Gastroesophageal sphincter (tissue), 4 donors: ENCODE results near the gene LY6G5C. TPM values are rescaled to one million over a fixed set of nuclear protein-coding genes. Genes with fewer than 3 reads are reported as not detected.
A peak's percentile ranks its signal among the peaks of the same experiment; 100 is the strongest.

Experiments used
- ATAC-seq: fragments of 150-250 bp; one replicate; pipeline ENCODE4 v1.9.1; 2016; ENCODE audit warnings: mild to moderate bottlenecking, moderate library complexity
- H3K27ac ChIP-seq, 4 donors: fragments of 200-600 bp; sonication (generic) in 3 of 4; 1 replicate in 3 of 4; 2 replicates in 1 of 4; pipeline ENCODE4 v1.5.1; 2016 to 2019
- H3K27me3 ChIP-seq: fragments of 200-600 bp; sonication (generic); one replicate; pipeline ENCODE4 v1.5.1; 2019
- H3K36me3 ChIP-seq, 2 donors: fragments of 200-600 bp; sonication (generic); one replicate each; pipeline ENCODE4 v1.5.1; 2019; ENCODE audit warnings: control low read depth in 1 of 2
- H3K4me1 ChIP-seq, 3 donors: fragments of 200-600 bp; sonication (generic); 1 replicate in 2 of 3; 2 replicates in 1 of 3; pipeline ENCODE4 v1.5.1; 2016 to 2019; ENCODE audit warnings: control low read depth in 2 of 3
- H3K4me3 ChIP-seq, 2 donors: fragments of 200-600 bp; sonication (generic); one replicate each; pipeline ENCODE4 v1.5.1; 2019; ENCODE audit warnings: mild to moderate bottlenecking in 1 of 2, moderate library complexity in 1 of 2
- H3K9me3 ChIP-seq, 3 donors: fragments of 200-600 bp; sonication (generic); one replicate each; pipeline ENCODE4 v1.5.1; 2017 to 2019; ENCODE audit warnings: control low read depth in 2 of 3
- CTCF ChIP-seq, 4 experiments: fragments of 200-600 bp in 2 of 4; fragments of 450-650 bp in 2 of 4; sonication (generic) in 1 of 4; IDR thresholded peaks; one replicate each; pipeline ENCODE4 v1.5.1; 2017 to 2019; ENCODE audit warnings: antibody characterized with exemption in 4 of 4, mild to moderate bottlenecking in 2 of 4, moderate library complexity in 2 of 4
- EP300 ChIP-seq: sonication (generic); formaldehyde crosslinking; IDR thresholded peaks from one replicate; pipeline ENCODE4 v1.6.1; 2017; ENCODE audit warnings: antibody characterized with exemption, mild to moderate bottlenecking
- POLR2A ChIP-seq, 2 donors: fragments of 450-650 bp; IDR thresholded peaks; one replicate each; pipeline ENCODE4 v1.6.1; 2017; ENCODE audit warnings: antibody characterized with exemption in 2 of 2, mild to moderate bottlenecking in 2 of 2, moderate library complexity in 1 of 2
- POLR2AphosphoS5 ChIP-seq: sonication (generic); formaldehyde crosslinking; IDR thresholded peaks from one replicate; pipeline ENCODE4 v1.6.1; 2017; ENCODE audit warnings: antibody characterized with exemption
- whole genome bisulfite sequencing, 2 donors: methylation state at CpG; one replicate each; pipeline ENCODE4 v1.1.5; 2018; ENCODE audit warnings: low coverage in 1 of 2; 5-methylcytosine and 5-hydroxymethylcytosine counted together
- total RNA-seq, 4 donors: library from RNA; depleted of rRNA; stranded (reverse); fragments of >200 nt; gene quantifications; one replicate each; pipeline ENCODE4 v1.1.0, GENCODE V29; 2016

The LY6G5C gene
- total RNA-seq, 4 donors from 2014 or later, result 0.94 to 1.9 TPM; not detected in 2

- no peak overlapping the region for H3K27ac ChIP-seq
- H3K4me3 ChIP-seq, result no peak overlapping the region
- H3K9me3 ChIP-seq, result no peaks in the 10 kb centered on the region
- H3K27me3 ChIP-seq, result no peaks in the 10 kb centered on the region
- 69 to 84% methylated on average over 4 to 5 of the region's 5 CpGs for WGBS, 2 donors
- peaks cover 0 to 62% of the 10 kb centered on the region in 2 donors for H3K36me3 ChIP-seq
- ATAC-seq, result no peak
- H3K4me1 ChIP-seq, result peaks cover 0 to 19% (median 0%) of the 10 kb centered on the region in 3 donors
- TF ChIP-seq POLR2A (IDR thresholded peaks at IDR 0.05) (no peak), POLR2AphosphoS5 (no peak), EP300 (no peak), CTCF (IDR thresholded peaks at IDR 0.05) (no peak)
These were observed 5.6 kb upstream of the LY6G5C start for GRCh38 chr6:31686483-31686882.

- Histone ChIP-seq H3K27ac (peak overlapping the region in 1 of 4 donors; percentile 47), H3K9me3 (no peaks in the 10 kb centered on the region), H3K4me3 (peak overlapping the region in 1 of 2 donors; percentile 39), H3K4me1 (peaks cover 0 to 35% (median 5%) of the 10 kb centered on the region in 3 donors), H3K27me3 (no peaks in the 10 kb centered on the region), H3K36me3 (peaks cover 0 to 33% of the 10 kb centered on the region in 2 donors)
- WGBS, 2 donors, result 59 to 77% methylated on average over 5 to 11 of the region's 13 CpGs
- TF ChIP-seq POLR2AphosphoS5 (no peak), EP300 (no peak), CTCF (IDR thresholded peaks at IDR 0.05) (no peak), POLR2A (IDR thresholded peaks at IDR 0.05) (no peak)
- ATAC-seq, result no peak
These were observed 2.7 kb upstream of the LY6G5C start for GRCh38 chr6:31683591-31683990.

GRCh38 chr6:31681135-31681671 is 336 bp upstream of the LY6G5C start:
- peaks cover 0 to 35% (median 5%) of the 10 kb centered on the region in 3 donors for H3K4me1 ChIP-seq
- H3K27ac ChIP-seq, result peak overlapping the region in 3 of 4 donors; percentile 16 to 86 (median 67)
- peak; percentile 52 for ATAC-seq
- H3K9me3 ChIP-seq, result no peaks in the 10 kb centered on the region
- no peak for TF ChIP-seq EP300
- no peak for TF ChIP-seq POLR2AphosphoS5
- TF ChIP-seq CTCF (IDR thresholded peaks at IDR 0.05), result peak in 3 of 4 experiments; percentile 28 to 42 (median 38)
- no peak for TF ChIP-seq POLR2A (IDR thresholded peaks at IDR 0.05)
- peaks cover 0 to 9% of the 10 kb centered on the region in 2 donors for H3K36me3 ChIP-seq
- 0 to 1% methylated on average over 6 to 17 of the region's 40 CpGs for WGBS, 2 donors
- no peaks in the 10 kb centered on the region for H3K27me3 ChIP-seq
- H3K4me3 ChIP-seq, result peak overlapping the region; percentile 46 to 50

GRCh38 chr6:31677955-31678354 is 2.9 kb downstream of the LY6G5C start:
- Histone ChIP-seq H3K4me1 (peaks cover 0 to 25% (median 5%) of the 10 kb centered on the region in 3 donors), H3K4me3 (no peak overlapping the region), H3K27ac (no peak overlapping the region), H3K36me3 (peaks cover 0 to 16% of the 10 kb centered on the region in 2 donors), H3K9me3 (no peaks in the 10 kb centered on the region), H3K27me3 (no peaks in the 10 kb centered on the region)
- ATAC-seq, result no peak
- no peak for TF ChIP-seq EP300
- WGBS, 2 donors, result 74 to 81% methylated on average over 5 to 8 of the region's 8 CpGs

- no peak for ATAC-seq
- WGBS, 2 donors, result 57% methylated on average over 6 of the region's 6 CpGs; no CpG with 5 or more reads in 1 of the 2 donors
- H3K36me3 ChIP-seq, result peaks cover 0 to 26% of the 10 kb centered on the region in 2 donors
- H3K4me1 ChIP-seq, result peaks cover 0 to 20% (median 5%) of the 10 kb centered on the region in 3 donors
- H3K27ac ChIP-seq, result no peak overlapping the region
- H3K9me3 ChIP-seq, result no peaks in the 10 kb centered on the region
- H3K27me3 ChIP-seq, result no peaks in the 10 kb centered on the region
- TF ChIP-seq EP300 (no peak), CTCF (IDR thresholded peaks at IDR 0.05) (no peak), POLR2A (IDR thresholded peaks at IDR 0.05) (no peak), POLR2AphosphoS5 (no peak)
- no peak overlapping the region for H3K4me3 ChIP-seq
These were observed 4.0 kb downstream of the LY6G5C start for GRCh38 chr6:31676904-31677303.
